Transverse colon (tissue), 4 donors: Measurements from ENCODE around the gene ZNF462.

Experiments
- CTCF ChIP-seq, 5 experiments: fragments of 200-600 bp in 3 of 5; fragments of 450-650 bp in 2 of 5; sonication (generic) in 3 of 5; IDR thresholded peaks; 1 replicate in 2 of 5; 2 replicates in 3 of 5; pipeline ENCODE4 v1.5.1; 2016 to 2017; ENCODE audit warnings: antibody characterized with exemption in 5 of 5, inconsistent platforms in 3 of 5, mild to moderate bottlenecking in 2 of 5, moderate library complexity in 1 of 5
- EP300 ChIP-seq: sonication (generic); formaldehyde crosslinking; IDR thresholded peaks from one replicate; pipeline ENCODE4 v1.6.1; 2017; ENCODE audit warnings: antibody characterized with exemption, low read depth
- POLR2AphosphoS5 ChIP-seq, 3 donors: sonication (generic); formaldehyde crosslinking; IDR thresholded peaks; one replicate each; pipeline ENCODE4 v1.6.1; 2016; ENCODE audit warnings: antibody characterized with exemption in 3 of 3

DNA sequence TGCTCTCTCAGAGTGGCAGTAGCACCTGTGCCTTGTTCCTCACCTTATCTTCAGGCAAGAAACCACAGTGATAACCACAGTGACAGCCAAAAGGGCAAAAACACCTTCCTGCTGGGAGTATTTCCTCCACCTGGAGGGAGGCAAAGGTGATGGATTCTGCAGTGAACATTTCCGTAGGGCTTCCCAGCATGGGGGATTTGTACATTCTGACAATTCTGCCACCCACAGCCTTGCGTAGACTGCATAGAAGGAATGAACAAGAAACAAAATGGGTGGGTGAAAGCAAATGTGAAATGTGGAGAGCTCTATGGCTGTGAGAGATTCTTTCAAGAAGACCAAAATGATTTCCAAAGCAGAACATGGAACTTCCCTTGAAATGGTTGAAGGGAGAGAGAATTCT, 111.4 kb downstream of the ZNF462 start:
- no peak for TF ChIP-seq CTCF (IDR thresholded peaks at IDR 0.05)
- TF ChIP-seq POLR2AphosphoS5 (IDR thresholded peaks at IDR 0.05) = no peak
- TF ChIP-seq EP300 = no peak
